Measurements from ENCODE around the gene BRK1.
A peak's percentile ranks its signal among the peaks of the same experiment; 100 is the strongest.
"Not testable (repeated sequence)": the region's sequence is repeated elsewhere in the genome, so short reads cannot be mapped to it uniquely, and the experiment has no call there.

Gene BRK1

GRCh38 chr3:10142707-10143560 is 27.5 kb downstream of the BRK1 start:
- DNase-seq (ENCODE audit: low read depth): no peak

- DNase-seq (ENCODE audit: low read depth): no peak
These were observed 30.2 kb downstream of the BRK1 start for GRCh38 chr3:10145685-10146084.

- DNase-seq (ENCODE audit: low read depth): no peak
These were observed 33.8 kb downstream of the BRK1 start for GRCh38 chr3:10149226-10149625.

GRCh38 chr3:10150987-10151386 is 35.5 kb downstream of the BRK1 start:
- no peak for DNase-seq (ENCODE audit: low read depth)

GRCh38 chr3:10154335-10155122 is 39.1 kb downstream of the BRK1 start:
- no peak for DNase-seq (ENCODE audit: low read depth)

GRCh38 chr3:10155123-10155472 is 39.6 kb downstream of the BRK1 start:
- DNase-seq (ENCODE audit: low read depth): no peak

- DNase-seq (ENCODE audit: low read depth): no peak
These were observed 40.2 kb downstream of the BRK1 start for GRCh38 chr3:10155658-10156057.

GRCh38 chr3:10157031-10157430 is 41.6 kb downstream of the BRK1 start:
- DNase-seq (ENCODE audit: low read depth): no peak

- not testable (repeated sequence) for DNase-seq (ENCODE audit: low read depth)
These were observed 43.1 kb downstream of the BRK1 start for GRCh38 chr3:10158555-10158954.

- no peak for DNase-seq (ENCODE audit: low read depth)
These were observed 44.9 kb downstream of the BRK1 start for GRCh38 chr3:10160346-10160745.

GRCh38 chr3:10160925-10161324 is 45.5 kb downstream of the BRK1 start:
- DNase-seq (ENCODE audit: low read depth): no peak

GRCh38 chr3:10162185-10162584 is 46.7 kb downstream of the BRK1 start:
- no peak for DNase-seq (ENCODE audit: low read depth)

- not testable (repeated sequence) for DNase-seq (ENCODE audit: low read depth)
These were observed 48.7 kb downstream of the BRK1 start for GRCh38 chr3:10164201-10164545.

GRCh38 chr3:10164546-10165393 is 49.3 kb downstream of the BRK1 start, which contains the start of gene IRAK2:
Gene IRAK2 (plus strand): TSS chr3:10164919. CDS start chr3:10164955, 36 bp downstream.
- DNase-seq (ENCODE audit: low read depth): peak; percentile 28

- no peak for DNase-seq (ENCODE audit: low read depth)
These were observed 50.7 kb downstream of the BRK1 start for GRCh38 chr3:10166213-10166604.

GRCh38 chr3:10169000-10169496 is 53.6 kb downstream of the BRK1 start:
- DNase-seq (ENCODE audit: low read depth): no peak

GRCh38 chr3:10170915-10171478 is 55.5 kb downstream of the BRK1 start:
- no peak for DNase-seq (ENCODE audit: low read depth)

GRCh38 chr3:10173095-10173925 is 57.8 kb downstream of the BRK1 start:
- DNase-seq (ENCODE audit: low read depth): no peak

GRCh38 chr3:10173926-10174435 is 58.5 kb downstream of the BRK1 start:
- no peak for DNase-seq (ENCODE audit: low read depth)

GRCh38 chr3:10175334-10175733 is 59.9 kb downstream of the BRK1 start:
- DNase-seq (ENCODE audit: low read depth): not testable (repeated sequence)

- not testable (repeated sequence) for DNase-seq (ENCODE audit: low read depth)
These were observed 60.7 kb downstream of the BRK1 start for GRCh38 chr3:10176150-10176549.
